Heart left ventricle (tissue), 13 donors: ENCODE results near the gene PHACTR1.

ENCODE experiments used
- CTCF ChIP-seq, 12 donors: fragments of 200-600 bp; sonication (generic) in 4 of 12; IDR thresholded peaks; one replicate each; pipeline versions ENCODE4 v1.5.0 to v1.8.0; 2018 to 2022; ENCODE audit warnings: antibody characterized with exemption in 12 of 12, mild to moderate bottlenecking in 5 of 12
- POLR2A ChIP-seq, 2 donors: fragments of 450-650 bp; IDR thresholded peaks; one replicate each; pipeline ENCODE4 v1.6.1; 2017; ENCODE audit warnings: antibody characterized with exemption in 2 of 2, mild to moderate bottlenecking in 2 of 2, moderate library complexity in 2 of 2
- donor health status: ischemic (EF 13 %, LVEDD 7.1; RV severe dilation, severe dysfunction).
- donor health status: DM: no; HTN: yes; CAD: no.
- donor health status: DM: no; HTN: no; CAD: no.
- donor health status: ischemic (EF 25% LVEDD 6.9; RV normal size, moderate dysfunction).
- donor health status: ischemic (EF 25% LVEDD 5.7; RV mildly dilated, moderate dysfunction).
- donor health status: ischemic (EF 35%, LVEDD 5.7; RV mildly dilated, moderate dysfunction).
- donor health status: nonischemic (EF 11% LVEDD 7.7; RV severe dilation, severe dysfunction).
- donor health status: DM: yes; HTN: yes; CAD: no.
- donor health status: PGD.
- donor health status: ischemic (EF 29% LVEDD 5.4; RV normal size, mild dysfunction).
- donor health status: nonischemic (EF 23%, LVEDD 6.1; RV moderate dilation, normal function).

- TF ChIP-seq CTCF (IDR thresholded peaks at IDR 0.05) (no peak), POLR2A (IDR thresholded peaks at IDR 0.05) (no peak)
Observed at GRCh38 chr6:13006578-13007300, 290.2 kb downstream of the PHACTR1 start.
